Ishikawa (cell line): ENCODE data around the gene ATG2B.

Experiments
- CEBPB ChIP-seq: IDR thresholded peaks from 2 replicates; pipeline ENCODE4 v1.6.1; 2012
- CREB1 ChIP-seq: IDR thresholded peaks from 2 replicates; pipeline ENCODE4 v1.6.1; 2012; ENCODE audit warnings: low read depth
- EGR1 ChIP-seq: IDR thresholded peaks from 2 replicates; pipeline ENCODE4 v1.6.1; 2012
- EP300 ChIP-seq: IDR thresholded peaks from 2 replicates; pipeline ENCODE4 v1.6.1; 2012; ENCODE audit warnings: borderline replicate concordance
- FOXM1 ChIP-seq: IDR thresholded peaks from 2 replicates; pipeline ENCODE4 v1.6.1; 2012; ENCODE audit warnings: low read depth, borderline replicate concordance
- MAX ChIP-seq: IDR thresholded peaks from 2 replicates; pipeline ENCODE4 v1.6.1; 2012
- NFIC ChIP-seq: IDR thresholded peaks from 2 replicates; pipeline ENCODE4 v1.6.1; 2012
- RAD21 ChIP-seq: IDR thresholded peaks from 2 replicates; pipeline ENCODE4 v1.6.1; 2012; ENCODE audit warnings: low read depth
- REST ChIP-seq: IDR thresholded peaks from 2 replicates; pipeline ENCODE4 v1.6.1; 2012; ENCODE audit warnings: low read depth, mild to moderate bottlenecking
- TAF1 ChIP-seq: IDR thresholded peaks from 2 replicates; pipeline ENCODE4 v1.6.1; 2012; ENCODE audit warnings: low read depth, mild to moderate bottlenecking
- TCF12 ChIP-seq: IDR thresholded peaks from 2 replicates; pipeline ENCODE4 v1.6.1; 2012; ENCODE audit warnings: low read depth
- TEAD4 ChIP-seq: IDR thresholded peaks from 2 replicates; pipeline ENCODE4 v1.6.1; 2012
- USF1 ChIP-seq: IDR thresholded peaks from 2 replicates; pipeline ENCODE4 v1.6.1; 2012
- YY1 ChIP-seq: IDR thresholded peaks from 2 replicates; pipeline ENCODE4 v1.6.1; 2012; ENCODE audit warnings: low read depth
- ZBTB7A ChIP-seq: IDR thresholded peaks from 2 replicates; pipeline ENCODE4 v1.6.1; 2012; ENCODE audit warnings: low read depth

The ATG2B gene

GRCh38 chr14:96252323-96252998 lies 110.7 kb downstream of the ATG2B start:
- TF ChIP-seq TEAD4, result no peak
- no peak for TF ChIP-seq NFIC
- no peak for TF ChIP-seq EP300
- no peak for TF ChIP-seq USF1
- no peak for TF ChIP-seq FOXM1
- no peak for TF ChIP-seq MAX
- TF ChIP-seq TCF12, result no peak
- no peak for TF ChIP-seq EGR1
- TF ChIP-seq YY1, result no peak
- TF ChIP-seq CEBPB, result no peak
- no peak for TF ChIP-seq REST
- TF ChIP-seq TAF1, result no peak
- TF ChIP-seq ZBTB7A, result no peak
- no peak for TF ChIP-seq CREB1
- no peak for TF ChIP-seq RAD21

GRCh38 chr14:96251656-96252155 lies 111.4 kb downstream of the ATG2B start:
- TF ChIP-seq USF1 (no peak), ZBTB7A (no peak), YY1 (no peak), NFIC (no peak), MAX (no peak), TEAD4 (no peak), FOXM1 (no peak), EP300 (no peak), REST (no peak), TCF12 (no peak)

- TF ChIP-seq TEAD4 (no peak), USF1 (no peak), TAF1 (no peak), ZBTB7A (no peak), RAD21 (no peak), CEBPB (no peak), REST (no peak), CREB1 (no peak)
These were observed 112.7 kb downstream of the ATG2B start for GRCh38 chr14:96250485-96250884.

GRCh38 chr14:96249029-96249428 lies 114.1 kb downstream of the ATG2B start:
- TF ChIP-seq YY1, result no peak
- TF ChIP-seq RAD21, result no peak
- TF ChIP-seq CEBPB, result no peak
- TF ChIP-seq TEAD4, result no peak
- TF ChIP-seq CREB1, result no peak
- no peak for TF ChIP-seq EP300
- no peak for TF ChIP-seq ZBTB7A
- no peak for TF ChIP-seq REST
- TF ChIP-seq NFIC, result no peak
- TF ChIP-seq USF1, result no peak
- TF ChIP-seq TAF1, result no peak
- TF ChIP-seq FOXM1, result no peak
- TF ChIP-seq MAX, result no peak
- TF ChIP-seq EGR1, result no peak
- no peak for TF ChIP-seq TCF12
